Measurements from ENCODE around the gene FBF1.

FBF1 gene

GRCh38 chr17:75908201-75908600, 32.6 kb downstream of the FBF1 start:
- H3K36me3 ChIP-seq (replicated peaks), result no peaks in the 10 kb centered on the region
- DNase-seq, result no peak
- TF ChIP-seq CTCF (IDR thresholded peaks at IDR 0.05; ENCODE audit: low read depth, low read length, missing control alignments), result no peak
- no peak overlapping the region for H3K27ac ChIP-seq
- no peak overlapping the region for H3K4me3 ChIP-seq (ENCODE audit: low read depth, low read length)
- in situ Hi-C loops (cut with HindIII; ENCODE audit: low pct_ligation_motif_present, low sequenced_read_pairs), result no loop called here
- no peaks in the 10 kb centered on the region for H3K27me3 ChIP-seq (replicated peaks)

GRCh38 chr17:75906143-75906884, 34.5 kb downstream of the FBF1 start:
- no peak overlapping the region for H3K4me3 ChIP-seq (ENCODE audit: low read depth, low read length)
- in situ Hi-C loops (cut with HindIII; ENCODE audit: low pct_ligation_motif_present, low sequenced_read_pairs), result no loop called here
- H3K27me3 ChIP-seq (replicated peaks), result no peaks in the 10 kb centered on the region
- peaks cover 5% of the 10 kb centered on the region for H3K36me3 ChIP-seq (replicated peaks)
- DNase-seq, result no peak
- H3K27ac ChIP-seq, result no peak overlapping the region
- no peak for TF ChIP-seq CTCF (IDR thresholded peaks at IDR 0.05; ENCODE audit: low read depth, low read length, missing control alignments)

- no peaks in the 10 kb centered on the region for H3K27me3 ChIP-seq (replicated peaks)
- H3K36me3 ChIP-seq (replicated peaks), result peaks cover 9% of the 10 kb centered on the region
- in situ Hi-C loops (cut with HindIII; ENCODE audit: low pct_ligation_motif_present, low sequenced_read_pairs), result no loop called here
- H3K4me3 ChIP-seq (ENCODE audit: low read depth, low read length), result peak within 1 kb of the TSS; percentile 79
- H3K27ac ChIP-seq, result peak within 1 kb of the TSS; percentile 41
- TF ChIP-seq CTCF (IDR thresholded peaks at IDR 0.05; ENCODE audit: low read depth, low read length, missing control alignments), result peak; percentile 85
- peak; percentile 87 for DNase-seq
Measured at GRCh38 chr17:75904749-75905521, 35.9 kb downstream of the FBF1 start, which contains the start of gene MRPL38. Gene MRPL38 (minus strand): TSS chr17:75904884. CDS start chr17:75904875, 9 bp downstream.

GRCh38 chr17:75902406-75902805, 38.4 kb downstream of the FBF1 start:
- TF ChIP-seq CTCF (IDR thresholded peaks at IDR 0.05; ENCODE audit: low read depth, low read length, missing control alignments), result no peak
- H3K36me3 ChIP-seq (replicated peaks), result peaks cover 15% of the 10 kb centered on the region
- no peak overlapping the region for H3K27ac ChIP-seq
- in situ Hi-C loops (cut with HindIII; ENCODE audit: low pct_ligation_motif_present, low sequenced_read_pairs), result no loop called here
- no peaks in the 10 kb centered on the region for H3K27me3 ChIP-seq (replicated peaks)
- H3K4me3 ChIP-seq (ENCODE audit: low read depth, low read length), result no peak overlapping the region
- DNase-seq, result no peak

GRCh38 chr17:75901727-75902126, 39.1 kb downstream of the FBF1 start:
- no peak for DNase-seq
- TF ChIP-seq CTCF (IDR thresholded peaks at IDR 0.05; ENCODE audit: low read depth, low read length, missing control alignments), result no peak
- Histone ChIP-seq H3K36me3 (replicated peaks) (peaks cover 15% of the 10 kb centered on the region), H3K27me3 (replicated peaks) (no peaks in the 10 kb centered on the region), H3K4me3 (ENCODE audit: low read depth, low read length) (no peak overlapping the region), H3K27ac (no peak overlapping the region)
- in situ Hi-C loops (cut with HindIII; ENCODE audit: low pct_ligation_motif_present, low sequenced_read_pairs), result no loop called here

Data from brain microvascular endothelial cell (primary cell).